ENCODE results near the gene RGS12. TPM values are rescaled to one million over a fixed set of nuclear protein-coding genes. Genes with fewer than 3 reads are reported as not detected.

The RGS12 gene
- total RNA-seq, 2 experiments from 2014 or later = 8.0 to 9.4 TPM

DNA sequence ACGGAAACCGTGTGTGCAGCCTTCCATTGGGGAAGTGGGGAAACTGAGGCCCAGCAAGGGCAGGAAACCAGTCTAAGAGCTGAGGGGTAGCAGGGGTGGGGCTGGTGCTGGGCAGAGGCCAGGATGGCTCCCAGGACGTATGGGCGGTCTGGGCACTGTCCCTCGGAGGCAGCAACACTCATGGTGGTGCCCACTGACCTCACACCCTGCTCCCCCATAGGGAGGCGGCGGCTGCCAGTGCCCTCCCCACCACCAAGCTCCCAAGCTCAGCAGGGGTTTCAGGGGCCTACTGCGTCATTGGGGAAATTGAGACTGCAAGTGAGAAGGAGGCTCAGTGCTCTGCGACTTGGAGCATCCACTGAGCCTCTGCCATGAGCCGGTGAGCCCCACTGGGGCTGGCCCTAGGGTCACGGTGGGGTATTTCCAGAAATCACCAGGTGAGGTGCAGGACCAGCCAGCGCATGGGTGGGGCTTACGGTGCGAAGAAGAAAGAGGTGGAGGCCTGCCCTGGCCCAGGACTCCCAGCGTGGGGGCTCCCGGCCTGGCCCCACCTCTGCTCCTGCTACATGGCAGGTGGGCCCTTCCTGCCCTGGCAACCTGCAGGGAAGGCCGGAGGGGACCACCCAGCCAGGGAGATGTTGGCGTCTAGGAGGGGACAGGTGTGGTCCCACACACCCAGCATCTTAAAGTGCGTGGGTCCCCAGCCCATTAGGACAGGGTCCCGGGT is 42.9 kb upstream of the RGS12 start:
- CTCF ChIA-PET = interaction anchor here (0.9 kb wide), 1 partner anchor 59 kb away, joined by 3 read pairs; no protein-coding TSS in a partner anchor

DNA sequence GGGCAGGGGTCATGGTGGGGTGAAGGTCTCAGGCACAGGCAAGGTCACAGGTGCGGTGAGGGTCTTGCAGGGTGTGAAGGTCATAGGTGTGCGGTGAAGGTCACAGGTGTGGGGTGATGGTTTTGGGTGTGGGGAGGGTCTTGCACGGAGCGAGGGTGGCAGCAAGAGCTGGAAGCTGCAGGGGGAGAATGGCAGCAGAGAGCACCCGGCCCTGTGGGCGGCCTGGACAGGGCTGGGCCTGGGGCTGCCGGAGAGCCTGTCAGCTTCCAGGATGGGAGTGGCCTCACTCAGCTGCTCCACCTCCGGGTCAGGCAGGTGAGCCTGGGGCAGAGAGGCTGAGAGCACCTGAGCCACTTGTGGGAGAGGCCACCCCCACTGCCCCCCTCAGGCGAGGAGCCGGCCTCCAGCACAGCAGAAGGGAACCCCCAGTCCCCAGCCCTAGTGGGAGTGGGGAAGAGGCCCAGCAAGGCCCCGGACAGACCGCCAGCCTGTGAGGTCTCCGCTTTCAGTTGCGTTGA is 42.3 kb upstream of the RGS12 start:
- ChIA-PET CTCF (interaction anchor here (0.9 kb wide), 1 partner anchor 60 kb away, joined by 3 read pairs; no protein-coding TSS in a partner anchor), POLR2A (no interaction called here)
- no peak overlapping the region for H3K4me3 Mint-ChIP-seq
- DNase-seq = no peak
- intact Hi-C loops (cut with DNase I, micrococcal nuclease) = no loop called here
- no peaks in the 10 kb centered on the region for H3K4me1 Mint-ChIP-seq
- no peak for ATAC-seq
- no peaks in the 10 kb centered on the region for H3K9me3 Mint-ChIP-seq (ENCODE audit: low read depth)
- no peaks in the 10 kb centered on the region for H3K36me3 Mint-ChIP-seq (ENCODE audit: low read depth)
- H3K27ac Mint-ChIP-seq = no peak overlapping the region
- no peaks in the 10 kb centered on the region for H3K27me3 Mint-ChIP-seq

More for the DNA sequence above, 42.9 kb upstream of the RGS12 start:
- Mint-ChIP-seq H3K36me3 (ENCODE audit: low read depth) (no peaks in the 10 kb centered on the region), H3K9me3 (ENCODE audit: low read depth) (no peaks in the 10 kb centered on the region), H3K4me1 (no peaks in the 10 kb centered on the region), H3K27me3 (no peaks in the 10 kb centered on the region), H3K4me3 (no peak overlapping the region), H3K27ac (no peak overlapping the region)
- POLR2A ChIA-PET = interaction anchor here (0.6 kb wide), 1 partner anchor 106 kb away, joined by 5 read pairs; no protein-coding TSS in a partner anchor
- intact Hi-C loops (cut with DNase I, micrococcal nuclease) = no loop called here
- DNase-seq (no peak), ATAC-seq (no peak)

DNA sequence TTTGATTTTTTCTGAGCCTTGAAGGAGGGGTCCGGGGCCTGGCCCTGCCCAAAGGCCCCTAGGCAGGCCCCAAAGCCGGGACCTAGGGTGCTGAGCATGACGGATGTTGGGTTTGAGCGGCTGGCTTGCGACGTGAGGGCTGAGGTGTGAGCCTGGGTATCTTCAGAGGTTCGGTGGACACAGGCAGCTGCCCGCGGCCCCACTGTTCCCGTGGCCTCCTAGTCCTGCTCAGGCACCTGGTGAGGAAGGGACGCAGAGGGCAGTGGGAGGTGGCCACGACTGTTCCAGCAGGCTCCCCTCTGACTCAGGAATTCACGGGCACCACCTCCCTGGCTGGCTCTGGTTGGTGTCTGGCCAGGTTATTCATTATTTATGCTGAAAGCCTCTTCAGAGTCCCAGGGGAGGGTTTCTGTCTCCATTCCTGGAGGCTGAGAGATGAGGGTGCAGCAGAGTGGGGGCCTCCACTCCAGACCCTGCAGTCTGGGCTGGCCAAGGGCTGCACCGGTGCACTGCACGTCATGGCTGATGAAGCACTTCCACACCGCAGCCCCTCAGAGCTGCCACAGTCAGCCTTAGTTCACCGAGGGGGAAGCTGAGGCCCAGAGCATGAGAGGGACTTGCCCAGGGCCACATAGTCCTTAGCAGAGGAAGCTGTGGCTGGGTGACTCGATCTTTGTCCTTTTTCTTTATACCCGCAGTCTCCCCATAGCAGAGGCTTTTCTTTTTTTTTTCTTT is 41.7 kb upstream of the RGS12 start:
- peak; percentile 15 for DNase-seq
- POLR2A ChIA-PET = no interaction called here

DNA sequence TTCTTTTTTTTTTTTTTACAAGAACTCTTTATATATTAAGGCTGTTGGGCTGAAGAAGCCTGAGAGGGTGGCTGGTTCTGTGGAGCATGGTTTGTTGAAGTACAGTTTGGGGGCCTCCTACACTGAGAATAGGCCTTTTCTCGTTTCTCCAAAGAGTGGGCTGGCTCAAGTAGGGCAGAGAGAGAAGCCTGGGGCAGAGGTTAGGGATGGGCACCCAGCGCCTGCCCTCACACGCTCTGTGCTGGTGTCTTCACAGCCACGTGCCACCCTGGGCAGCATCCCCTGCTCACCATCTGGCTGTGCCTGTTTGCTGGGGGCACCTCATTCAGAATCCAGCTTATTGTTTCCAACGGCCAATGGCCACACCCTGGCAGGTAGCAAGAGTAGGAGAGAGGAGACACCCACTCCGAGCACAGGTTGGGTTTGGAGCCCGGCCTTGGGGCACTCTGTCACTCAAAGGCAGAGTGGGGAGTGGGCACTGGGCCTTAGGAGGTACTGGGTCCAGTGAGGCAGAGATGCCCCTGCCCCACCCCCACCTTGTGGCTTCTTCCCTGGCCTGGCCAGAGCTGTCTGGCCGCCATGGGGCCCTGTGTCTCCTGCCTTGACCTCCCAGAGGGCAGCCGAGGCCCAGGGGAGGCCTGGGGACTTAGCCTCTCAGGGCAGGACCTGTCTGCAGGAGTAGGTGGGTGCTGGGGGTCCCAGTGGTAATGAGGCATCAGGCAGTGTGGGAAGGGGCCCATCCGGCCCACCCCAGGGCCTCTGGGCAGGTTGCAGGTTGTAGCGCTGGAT is 40.9 kb upstream of the RGS12 start:
- no peak overlapping the region for H3K4me3 Mint-ChIP-seq
- ChIA-PET POLR2A (no interaction called here), CTCF (no interaction called here)
- intact Hi-C loops (cut with DNase I, micrococcal nuclease) = no loop called here
- H3K27me3 Mint-ChIP-seq = no peaks in the 10 kb centered on the region
- DNase-seq (peak; percentile 2), ATAC-seq (no peak)
- no peaks in the 10 kb centered on the region for H3K9me3 Mint-ChIP-seq (ENCODE audit: low read depth)
- H3K27ac Mint-ChIP-seq = no peak overlapping the region
- no peaks in the 10 kb centered on the region for H3K36me3 Mint-ChIP-seq (ENCODE audit: low read depth)
- H3K4me1 Mint-ChIP-seq = no peaks in the 10 kb centered on the region

More for the DNA sequence above, 41.7 kb upstream of the RGS12 start:
- H3K36me3 Mint-ChIP-seq (ENCODE audit: low read depth) = no peaks in the 10 kb centered on the region
- ATAC-seq = peak; percentile 63
- H3K9me3 Mint-ChIP-seq (ENCODE audit: low read depth) = no peaks in the 10 kb centered on the region
- no peak overlapping the region for H3K4me3 Mint-ChIP-seq
- no peaks in the 10 kb centered on the region for H3K27me3 Mint-ChIP-seq
- intact Hi-C loops (cut with DNase I, micrococcal nuclease) = no loop called here
- H3K4me1 Mint-ChIP-seq = no peaks in the 10 kb centered on the region
- CTCF ChIA-PET = interaction anchor here (0.9 kb wide), 1 partner anchor 60 kb away, joined by 3 read pairs; no protein-coding TSS in a partner anchor
- no peak overlapping the region for H3K27ac Mint-ChIP-seq

DNA sequence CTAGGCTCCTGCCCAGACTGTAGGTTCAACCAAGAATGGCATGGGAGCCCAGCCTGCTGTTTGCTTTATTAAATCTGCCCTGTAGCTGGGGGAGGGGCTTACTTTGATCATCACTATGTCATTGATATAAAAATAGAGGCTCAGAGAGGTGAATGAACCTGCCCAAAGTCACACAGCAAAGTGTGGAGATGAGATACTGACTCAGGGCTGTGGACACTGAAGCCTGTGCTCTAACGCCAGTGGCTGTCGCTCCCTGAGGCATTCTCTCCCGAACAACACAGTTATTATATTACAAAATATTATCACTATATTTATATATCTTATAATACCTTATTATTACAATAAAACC is 40.4 kb upstream of the RGS12 start:
- intact Hi-C loops (cut with DNase I, micrococcal nuclease) = no loop called here
- POLR2A ChIA-PET = no interaction called here
- Mint-ChIP-seq H3K36me3 (ENCODE audit: low read depth) (no peaks in the 10 kb centered on the region), H3K4me3 (no peak overlapping the region), H3K27me3 (no peaks in the 10 kb centered on the region), H3K9me3 (ENCODE audit: low read depth) (no peaks in the 10 kb centered on the region), H3K27ac (no peak overlapping the region), H3K4me1 (no peaks in the 10 kb centered on the region)
- CTCF ChIA-PET = no interaction called here
- DNase-seq (no peak), ATAC-seq (no peak)

DNA sequence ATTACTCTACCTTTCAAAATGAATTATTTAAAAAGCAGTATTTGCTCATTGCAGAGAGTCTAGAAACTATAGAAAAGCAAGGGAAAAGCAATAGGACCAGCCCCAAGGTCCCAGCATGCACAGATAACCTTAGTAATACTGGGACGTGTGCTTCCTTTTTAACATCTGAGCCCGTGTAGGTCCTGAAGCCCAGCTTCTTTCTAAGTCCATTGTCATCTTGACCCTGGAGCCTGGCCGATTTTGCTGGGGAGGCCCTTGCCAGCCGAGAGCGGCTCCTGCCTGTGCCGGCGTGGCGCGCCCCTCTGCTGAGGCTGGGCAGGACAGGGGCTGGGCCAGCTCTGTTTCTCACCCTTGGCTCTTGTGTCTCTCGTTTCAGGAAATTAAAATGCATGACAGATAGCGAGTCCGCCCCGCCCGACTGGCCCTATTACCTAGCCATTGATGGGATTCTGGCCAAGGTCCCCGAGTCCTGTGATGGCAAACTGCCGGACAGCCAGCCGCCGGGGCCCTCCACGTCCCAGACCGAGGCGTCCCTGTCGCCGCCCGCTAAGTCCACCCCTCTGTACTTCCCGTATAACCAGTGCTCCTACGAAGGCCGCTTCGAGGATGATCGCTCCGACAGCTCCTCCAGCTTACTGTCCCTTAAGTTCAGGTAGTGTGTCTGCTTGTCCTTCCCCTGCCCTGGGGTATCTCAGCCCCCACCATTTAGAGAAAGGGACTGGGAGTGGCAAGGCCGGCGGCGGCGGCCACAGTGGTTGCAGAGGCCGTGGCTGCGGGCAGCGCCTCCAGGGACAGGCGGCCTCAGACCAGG is 39.8 kb upstream of the RGS12 start:
- Mint-ChIP-seq H3K27me3 (no peaks in the 10 kb centered on the region), H3K27ac (no peak overlapping the region), H3K9me3 (ENCODE audit: low read depth) (no peaks in the 10 kb centered on the region), H3K36me3 (ENCODE audit: low read depth) (no peaks in the 10 kb centered on the region), H3K4me1 (no peaks in the 10 kb centered on the region), H3K4me3 (no peak overlapping the region)
- CTCF ChIA-PET = no interaction called here
- peak; percentile 1 for DNase-seq
- no peak for ATAC-seq
- intact Hi-C loops (cut with DNase I, micrococcal nuclease) = no loop called here
- POLR2A ChIA-PET = no interaction called here

DNA sequence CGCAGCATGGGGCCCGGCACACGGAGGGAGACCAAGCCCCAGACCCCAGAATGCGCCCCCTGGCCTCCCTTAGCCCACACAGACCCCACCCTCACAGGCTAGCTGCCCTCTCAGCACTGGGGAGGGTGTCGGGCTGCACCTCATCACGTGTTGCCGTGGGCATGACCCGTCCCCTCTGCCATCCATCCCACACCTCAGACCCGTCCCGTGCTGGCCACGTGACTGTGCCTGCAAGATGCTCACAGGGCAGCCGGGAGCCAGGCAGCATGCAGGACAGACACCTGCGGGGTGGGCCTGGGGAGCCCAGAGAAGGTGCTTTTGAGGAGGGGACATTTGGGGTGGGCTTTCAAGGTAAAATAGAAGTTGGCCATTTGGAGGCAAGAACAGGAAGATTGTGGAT is 39.0 kb upstream of the RGS12 start:
- ChIA-PET POLR2A (no interaction called here), CTCF (no interaction called here)
- Mint-ChIP-seq H3K4me3 (no peak overlapping the region), H3K4me1 (no peaks in the 10 kb centered on the region), H3K27me3 (no peaks in the 10 kb centered on the region), H3K27ac (no peak overlapping the region), H3K36me3 (ENCODE audit: low read depth) (no peaks in the 10 kb centered on the region), H3K9me3 (ENCODE audit: low read depth) (no peaks in the 10 kb centered on the region)
- ATAC-seq (no peak), DNase-seq (no peak)
- intact Hi-C loops (cut with DNase I, micrococcal nuclease) = no loop called here

DNA sequence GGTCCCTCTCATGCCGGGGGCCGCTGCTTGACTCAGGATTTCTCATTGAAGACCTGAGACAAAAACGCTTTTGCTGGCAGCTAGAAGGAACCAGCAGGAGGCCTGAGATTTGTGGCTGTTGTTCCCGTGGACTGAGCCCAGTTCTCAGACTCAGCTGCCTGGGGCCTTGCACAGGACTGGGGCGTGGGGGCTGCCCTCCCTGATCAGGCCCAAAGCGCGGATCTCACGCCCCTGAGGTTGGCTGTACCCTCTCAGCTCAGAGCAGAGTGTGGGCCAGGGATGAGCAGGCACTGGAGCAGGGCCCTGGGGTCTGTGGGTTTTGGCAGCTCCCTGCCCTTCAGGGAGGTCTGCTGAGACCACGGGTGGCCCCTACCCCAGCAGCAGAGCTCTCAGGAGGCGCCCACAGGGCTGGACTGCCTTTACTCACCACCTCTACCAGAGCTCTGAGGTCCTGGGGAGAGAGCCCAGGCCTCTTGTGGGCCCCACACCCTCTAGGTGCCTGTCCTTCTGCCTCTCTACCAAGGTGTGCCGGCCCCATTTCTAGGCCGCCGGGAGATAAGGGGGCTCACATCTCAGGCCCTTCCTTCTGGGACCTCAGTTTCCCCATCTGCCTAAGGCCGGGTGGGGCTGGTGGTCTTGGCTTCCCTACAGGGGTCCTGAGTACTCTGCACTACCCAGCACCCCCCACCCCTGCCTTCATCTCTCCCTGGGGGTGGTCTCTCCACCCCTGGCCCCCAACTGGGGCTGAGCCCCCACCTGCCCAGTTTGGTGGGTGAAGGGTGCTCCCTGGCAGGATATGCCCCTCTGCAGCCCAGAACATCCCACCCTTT is 38.3 kb upstream of the RGS12 start:
- POLR2A ChIA-PET = no interaction called here
- Mint-ChIP-seq H3K27ac (no peak overlapping the region), H3K27me3 (no peaks in the 10 kb centered on the region), H3K36me3 (ENCODE audit: low read depth) (no peaks in the 10 kb centered on the region), H3K4me3 (no peak overlapping the region), H3K9me3 (ENCODE audit: low read depth) (no peaks in the 10 kb centered on the region), H3K4me1 (no peaks in the 10 kb centered on the region)
- peak; percentile 1 for DNase-seq
- ATAC-seq = no peak
- intact Hi-C loops (cut with DNase I, micrococcal nuclease) = no loop called here
- CTCF ChIA-PET = no interaction called here

DNA sequence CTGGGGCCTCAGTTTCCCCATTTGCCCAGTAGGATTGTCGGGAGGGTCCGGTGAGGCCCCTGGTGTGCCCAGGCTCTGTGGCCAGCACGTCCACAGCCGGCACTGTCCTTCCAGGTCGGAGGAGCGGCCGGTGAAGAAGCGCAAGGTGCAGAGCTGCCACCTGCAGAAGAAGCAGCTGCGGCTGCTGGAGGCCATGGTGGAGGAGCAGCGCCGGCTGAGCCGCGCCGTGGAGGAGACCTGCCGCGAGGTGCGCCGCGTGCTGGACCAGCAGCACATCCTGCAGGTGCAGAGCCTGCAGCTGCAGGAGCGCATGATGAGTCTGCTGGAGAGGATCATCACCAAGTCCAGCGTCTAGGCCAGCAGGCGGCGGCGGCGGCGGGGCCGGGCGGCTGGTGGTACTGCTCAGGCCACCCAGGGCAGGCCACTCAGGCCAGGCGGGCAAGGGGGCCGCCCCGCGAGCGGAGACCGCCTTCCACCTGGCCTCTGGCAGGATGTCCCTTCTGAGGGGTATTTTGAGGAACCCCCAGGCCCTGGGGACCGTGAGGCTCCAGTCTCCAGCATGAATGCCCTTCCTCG is 37.1 kb upstream of the RGS12 start:
- Mint-ChIP-seq H3K27me3 (no peaks in the 10 kb centered on the region), H3K36me3 (ENCODE audit: low read depth) (no peaks in the 10 kb centered on the region), H3K9me3 (ENCODE audit: low read depth) (no peaks in the 10 kb centered on the region), H3K4me3 (no peak overlapping the region), H3K4me1 (no peaks in the 10 kb centered on the region), H3K27ac (no peak overlapping the region)
- peak; percentile 1 for DNase-seq
- POLR2A ChIA-PET = no interaction called here
- CTCF ChIA-PET = no interaction called here
- ATAC-seq = no peak
- intact Hi-C loops (cut with DNase I, micrococcal nuclease) = no loop called here

DNA sequence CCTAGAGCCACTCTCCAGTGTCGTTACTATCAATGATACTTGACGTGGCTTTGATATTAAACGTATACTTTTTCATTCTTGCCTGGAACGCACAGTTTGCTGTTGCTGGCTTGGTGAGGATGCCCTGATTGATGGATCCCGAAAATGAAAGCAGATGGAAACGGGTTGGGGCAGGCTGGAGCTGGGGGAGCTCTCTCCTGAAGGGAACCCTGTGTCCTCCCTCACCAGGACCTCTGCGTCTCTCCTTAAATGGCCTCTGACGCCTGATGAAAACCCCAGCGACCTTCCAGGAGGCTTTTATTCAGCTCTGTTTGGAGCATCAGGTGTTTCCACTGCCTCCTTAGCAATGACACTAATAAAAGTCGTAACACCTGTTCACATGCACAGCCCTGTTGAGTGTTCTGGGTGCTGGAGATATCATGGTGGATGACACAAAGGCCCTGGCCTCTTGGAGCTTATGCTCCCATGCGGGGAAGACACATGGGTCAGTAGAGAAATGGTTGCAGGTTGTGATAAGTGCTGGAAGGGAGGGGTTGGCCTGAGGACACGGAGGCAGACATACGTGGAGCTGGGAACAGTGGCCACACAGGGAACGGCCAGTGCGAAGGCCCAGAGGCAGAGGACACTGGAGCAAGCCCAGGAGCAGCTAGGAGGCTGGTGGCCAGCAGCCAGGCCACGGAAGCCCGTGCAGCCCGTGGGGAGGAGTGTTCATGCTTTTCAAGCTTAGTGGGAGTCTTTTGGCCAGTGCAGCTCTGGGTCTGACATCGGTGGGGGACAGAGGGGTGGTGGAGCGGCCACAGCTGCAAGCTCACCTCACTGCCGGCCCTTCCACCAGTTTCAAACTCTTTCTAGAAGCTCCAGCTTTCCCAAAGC is 36.4 kb upstream of the RGS12 start:
- Mint-ChIP-seq H3K36me3 (ENCODE audit: low read depth) (no peaks in the 10 kb centered on the region), H3K4me3 (no peak overlapping the region), H3K4me1 (no peaks in the 10 kb centered on the region), H3K27ac (no peak overlapping the region), H3K9me3 (ENCODE audit: low read depth) (no peaks in the 10 kb centered on the region), H3K27me3 (no peaks in the 10 kb centered on the region)
- DNase-seq = no peak
- no peak for ATAC-seq
- intact Hi-C loops (cut with DNase I, micrococcal nuclease) = no loop called here
- ChIA-PET CTCF (no interaction called here), POLR2A (no interaction called here)
